Stimulated activated effector memory CD8-positive, alpha-beta T cell treated with anti-CD3 and anti-CD28 coated beads, Interleukin-12 subunit alpha, Interleukin-12 subunit beta, amount 100 ng/mL, for 72 hours (primary cell): Measurements from ENCODE around the gene EMILIN1.
A peak's percentile ranks its signal among the peaks of the same experiment; 100 is the strongest.
"Not testable (repeated sequence)": the region's sequence is repeated elsewhere in the genome, so short reads cannot be mapped to it uniquely, and the experiment has no call there.

Source experiments
- ATAC-seq: fragments of 150-1000 bp; cut with Tn5 transposase; 2 replicates; pipeline ENCODE4 v1.10.0; 2021
- DNase-seq, 2 donors: peaks; one replicate each; pipeline ENCODE4 v3.0.0; 2021 to 2022; ENCODE audit warnings: low spot score in 2 of 2
- H3K27ac Mint-ChIP-seq: one replicate; pipeline ENCODE4 v1.8.0; 2022; ENCODE audit warnings: mild to moderate bottlenecking, mixed read lengths
- H3K36me3 Mint-ChIP-seq: one replicate; pipeline ENCODE4 v1.8.0; 2022; ENCODE audit warnings: mild to moderate bottlenecking, mixed read lengths
- H3K4me1 Mint-ChIP-seq: one replicate; pipeline ENCODE4 v1.8.0; 2022; ENCODE audit warnings: mixed read lengths
- H3K4me3 Mint-ChIP-seq: one replicate; pipeline ENCODE4 v1.8.0; 2022; ENCODE audit warnings: mild to moderate bottlenecking, mixed read lengths
- H3K9me3 Mint-ChIP-seq: one replicate; pipeline ENCODE4 v1.8.0; 2022; ENCODE audit warnings: mixed read lengths

Gene EMILIN1

DNA sequence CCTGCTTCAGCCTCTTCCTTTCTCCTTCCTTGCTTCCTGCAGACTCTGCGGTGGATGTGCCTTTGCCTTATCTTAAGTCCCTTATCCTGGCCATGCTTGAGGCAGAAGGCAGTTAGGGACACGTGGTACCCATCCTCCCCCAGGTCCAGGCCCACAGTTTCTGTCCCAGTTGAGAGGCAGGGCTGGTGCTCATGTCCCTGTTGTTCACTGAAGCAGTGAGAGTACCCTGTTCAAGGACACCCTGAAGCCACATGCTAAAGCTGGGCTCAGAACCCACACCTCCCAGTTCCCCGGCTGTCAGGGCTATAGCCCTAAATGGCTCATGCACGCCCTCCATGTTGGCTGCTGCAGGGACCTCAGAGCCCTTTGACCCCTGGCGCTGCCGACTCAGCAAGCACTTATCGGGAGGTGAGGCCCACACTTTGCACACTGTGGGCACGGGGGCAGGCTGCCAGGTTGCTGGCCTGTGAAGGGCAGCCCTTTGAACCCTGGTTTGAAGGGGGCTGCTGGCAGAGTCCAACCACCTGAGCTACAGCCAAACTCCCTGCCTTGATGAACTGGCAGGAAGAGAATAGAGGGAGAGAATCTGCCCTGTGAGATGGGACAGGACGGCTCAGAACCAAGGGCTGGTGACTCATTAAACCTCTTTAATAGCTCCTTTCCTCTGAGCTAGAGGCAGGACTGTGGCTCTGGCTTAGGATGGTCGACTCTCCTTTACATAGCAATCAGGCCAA is 14.4 kb downstream of the EMILIN1 start:
- no peak overlapping the region for H3K4me3 Mint-ChIP-seq
- H3K27ac Mint-ChIP-seq: no peak overlapping the region
- DNase-seq: no peak
- no peak for ATAC-seq
- H3K9me3 Mint-ChIP-seq: no peaks in the 10 kb centered on the region
- H3K4me1 Mint-ChIP-seq: peaks cover 16% of the 10 kb centered on the region
- no peaks in the 10 kb centered on the region for H3K36me3 Mint-ChIP-seq

- DNase-seq (no peak), ATAC-seq (no peak)
- no peaks in the 10 kb centered on the region for H3K36me3 Mint-ChIP-seq
- no peaks in the 10 kb centered on the region for H3K9me3 Mint-ChIP-seq
- no peak overlapping the region for H3K4me3 Mint-ChIP-seq
- peaks cover 16% of the 10 kb centered on the region for H3K4me1 Mint-ChIP-seq
- H3K27ac Mint-ChIP-seq: no peak overlapping the region
Observed at GRCh38 chr2:27093430-27094352, 15.3 kb downstream of the EMILIN1 start.

- no peaks in the 10 kb centered on the region for H3K36me3 Mint-ChIP-seq
- peaks cover 16% of the 10 kb centered on the region for H3K4me1 Mint-ChIP-seq
- ATAC-seq (no peak), DNase-seq (no peak)
- peak overlapping the region; percentile 3 for H3K27ac Mint-ChIP-seq
- H3K4me3 Mint-ChIP-seq: no peak overlapping the region
- H3K9me3 Mint-ChIP-seq: no peaks in the 10 kb centered on the region
Observed at GRCh38 chr2:27094353-27094984, 16.1 kb downstream of the EMILIN1 start.

GRCh38 chr2:27095427-27095744 is 17.0 kb downstream of the EMILIN1 start:
- no peak for ATAC-seq
- no peak for DNase-seq
- no peaks in the 10 kb centered on the region for H3K36me3 Mint-ChIP-seq
- H3K4me3 Mint-ChIP-seq: peak overlapping the region; percentile 38
- no peaks in the 10 kb centered on the region for H3K9me3 Mint-ChIP-seq
- no peak overlapping the region for H3K27ac Mint-ChIP-seq
- H3K4me1 Mint-ChIP-seq: peaks cover 16% of the 10 kb centered on the region

DNA sequence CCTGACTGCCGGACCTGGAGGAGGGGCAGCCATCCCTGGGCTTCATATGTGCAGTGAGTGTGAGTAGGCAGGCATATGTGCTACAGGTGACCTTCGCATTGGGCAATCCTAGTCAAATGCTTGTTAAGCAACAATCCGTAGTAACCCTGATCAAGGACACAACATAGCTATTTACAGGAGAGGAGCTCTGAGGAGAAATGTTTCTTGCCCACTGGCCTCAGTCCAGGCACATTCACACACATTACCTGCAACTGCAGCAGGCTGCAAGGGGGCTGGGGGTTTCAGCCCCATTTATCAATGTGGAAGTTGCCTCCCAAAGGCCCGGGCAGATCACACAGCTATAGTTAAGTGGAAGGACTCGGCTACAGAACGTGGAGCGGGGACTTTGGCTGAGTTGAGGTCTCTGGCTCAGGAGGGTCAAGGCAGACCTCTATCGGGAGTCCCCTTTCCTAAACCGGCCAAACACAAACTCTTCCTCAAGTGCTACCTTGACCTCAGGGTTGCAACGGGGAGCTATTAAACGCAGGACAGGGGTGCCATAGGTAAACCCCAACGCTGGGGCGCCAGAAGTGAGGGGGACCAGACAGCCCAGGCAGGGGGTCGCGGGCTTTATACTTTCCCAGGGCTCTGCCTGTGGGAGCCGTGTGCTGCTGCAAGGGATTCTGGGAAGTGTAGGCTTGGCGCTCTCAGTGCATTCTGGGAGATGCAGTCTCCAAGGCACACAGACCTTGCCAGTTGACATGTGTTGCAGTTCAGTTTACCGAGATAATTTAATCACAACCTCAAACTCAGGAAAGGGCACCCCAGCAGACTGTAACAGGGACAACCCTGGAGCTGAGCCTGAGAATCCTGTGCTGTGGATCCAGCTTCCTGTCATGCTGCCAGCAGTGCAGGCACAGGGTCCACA is 17.6 kb downstream of the EMILIN1 start:
- Mint-ChIP-seq H3K36me3 (no peaks in the 10 kb centered on the region), H3K4me1 (peaks cover 16% of the 10 kb centered on the region), H3K4me3 (peak overlapping the region; percentile 38), H3K27ac (no peak overlapping the region), H3K9me3 (no peaks in the 10 kb centered on the region)
- DNase-seq (no peak), ATAC-seq (peak; percentile 74)

GRCh38 chr2:27096748-27097297 is 18.4 kb downstream of the EMILIN1 start:
- Mint-ChIP-seq H3K4me1 (peaks cover 16% of the 10 kb centered on the region), H3K27ac (no peak overlapping the region), H3K9me3 (no peaks in the 10 kb centered on the region), H3K4me3 (no peak overlapping the region), H3K36me3 (no peaks in the 10 kb centered on the region)
- ATAC-seq (no peak), DNase-seq (no peak)

DNA sequence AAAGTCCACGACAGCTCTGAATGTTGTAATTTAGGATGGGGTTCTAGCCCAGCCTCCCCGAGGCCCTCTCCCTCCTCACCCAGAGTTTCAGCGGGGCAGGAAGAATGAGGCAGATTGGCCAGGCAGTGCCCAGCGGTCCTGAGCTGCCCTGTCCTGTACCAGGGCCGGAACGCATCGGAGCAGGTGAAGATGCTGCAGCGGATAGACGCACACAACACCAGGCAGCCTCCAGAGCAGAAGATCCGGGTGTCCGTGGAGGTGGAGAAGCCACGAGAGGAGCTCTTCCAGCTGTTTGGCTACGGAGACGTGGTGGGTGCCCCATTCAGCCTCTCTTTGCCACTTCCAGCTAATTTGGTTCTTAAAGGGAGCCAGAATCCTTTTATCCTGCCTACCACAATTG is 18.9 kb downstream of the EMILIN1 start:
- no peaks in the 10 kb centered on the region for H3K9me3 Mint-ChIP-seq
- H3K4me3 Mint-ChIP-seq: no peak overlapping the region
- no peaks in the 10 kb centered on the region for H3K36me3 Mint-ChIP-seq
- H3K4me1 Mint-ChIP-seq: peaks cover 16% of the 10 kb centered on the region
- no peak for ATAC-seq
- DNase-seq: no peak
- H3K27ac Mint-ChIP-seq: no peak overlapping the region

DNA sequence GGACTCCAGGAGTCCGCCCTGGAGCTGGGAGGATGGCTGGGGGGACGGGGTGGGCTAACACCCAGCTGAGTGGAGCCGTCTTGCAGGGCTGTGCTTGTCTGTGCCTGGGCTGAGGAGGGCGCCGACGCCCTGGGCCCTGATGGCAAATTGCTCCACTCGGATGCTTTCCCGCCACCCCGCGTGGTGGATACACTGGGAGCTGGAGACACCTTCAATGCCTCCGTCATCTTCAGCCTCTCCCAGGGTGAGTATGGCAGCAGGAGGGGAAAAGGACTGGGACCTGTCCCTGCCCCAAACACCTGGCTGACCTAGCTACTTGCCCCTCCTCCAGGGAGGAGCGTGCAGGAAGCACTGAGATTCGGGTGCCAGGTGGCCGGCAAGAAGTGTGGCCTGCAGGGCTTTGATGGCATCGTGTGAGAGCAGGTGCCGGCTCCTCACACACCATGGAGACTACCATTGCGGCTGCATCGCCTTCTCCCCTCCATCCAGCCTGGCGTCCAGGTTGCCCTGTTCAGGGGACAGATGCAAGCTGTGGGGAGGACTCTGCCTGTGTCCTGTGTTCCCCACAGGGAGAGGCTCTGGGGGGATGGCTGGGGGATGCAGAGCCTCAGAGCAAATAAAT is 21.0 kb downstream of the EMILIN1 start:
- no peak for DNase-seq
- peak overlapping the region; percentile 26 for H3K27ac Mint-ChIP-seq
- no peak overlapping the region for H3K4me3 Mint-ChIP-seq
- ATAC-seq: no peak
- peaks cover 16% of the 10 kb centered on the region for H3K4me1 Mint-ChIP-seq
- H3K36me3 Mint-ChIP-seq: no peaks in the 10 kb centered on the region
- no peaks in the 10 kb centered on the region for H3K9me3 Mint-ChIP-seq

- DNase-seq (no peak), ATAC-seq (no peak)
- H3K9me3 Mint-ChIP-seq: no peaks in the 10 kb centered on the region
- peaks cover 16% of the 10 kb centered on the region for H3K4me1 Mint-ChIP-seq
- no peaks in the 10 kb centered on the region for H3K36me3 Mint-ChIP-seq
- H3K27ac Mint-ChIP-seq: no peak overlapping the region
- H3K4me3 Mint-ChIP-seq: no peak overlapping the region
Observed at GRCh38 chr2:27100036-27100435, 21.6 kb downstream of the EMILIN1 start.

DNA sequence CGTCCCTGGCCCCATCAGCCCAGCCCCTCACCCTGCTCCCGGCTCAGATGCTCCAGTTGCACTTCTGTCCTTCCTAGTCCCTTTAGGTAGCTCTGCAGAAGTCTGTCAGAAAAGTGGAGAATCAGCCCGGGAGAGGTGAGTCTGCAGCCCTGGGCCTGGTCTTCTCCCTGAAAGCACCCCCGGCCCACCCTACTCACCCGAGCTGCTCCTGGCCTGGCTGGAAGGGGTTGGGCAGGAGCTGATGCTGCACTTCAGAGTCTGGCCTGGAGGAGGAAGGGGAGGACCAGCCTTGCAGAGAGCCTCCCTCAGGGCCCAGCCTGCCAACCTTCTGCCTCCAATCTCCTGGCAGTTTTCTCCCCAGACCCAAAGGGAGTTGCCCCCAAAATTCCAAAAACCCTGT is 23.9 kb downstream of the EMILIN1 start:
- Mint-ChIP-seq H3K4me1 (no peaks in the 10 kb centered on the region), H3K36me3 (no peaks in the 10 kb centered on the region), H3K27ac (no peak overlapping the region), H3K4me3 (no peak overlapping the region), H3K9me3 (no peaks in the 10 kb centered on the region)
- DNase-seq (no peak), ATAC-seq (no peak)

GRCh38 chr2:27105981-27106380 is 27.6 kb downstream of the EMILIN1 start:
- DNase-seq (no peak), ATAC-seq (no peak)
- H3K4me1 Mint-ChIP-seq: no peaks in the 10 kb centered on the region
- H3K9me3 Mint-ChIP-seq: no peaks in the 10 kb centered on the region
- H3K4me3 Mint-ChIP-seq: no peak overlapping the region
- no peak overlapping the region for H3K27ac Mint-ChIP-seq
- no peaks in the 10 kb centered on the region for H3K36me3 Mint-ChIP-seq

DNA sequence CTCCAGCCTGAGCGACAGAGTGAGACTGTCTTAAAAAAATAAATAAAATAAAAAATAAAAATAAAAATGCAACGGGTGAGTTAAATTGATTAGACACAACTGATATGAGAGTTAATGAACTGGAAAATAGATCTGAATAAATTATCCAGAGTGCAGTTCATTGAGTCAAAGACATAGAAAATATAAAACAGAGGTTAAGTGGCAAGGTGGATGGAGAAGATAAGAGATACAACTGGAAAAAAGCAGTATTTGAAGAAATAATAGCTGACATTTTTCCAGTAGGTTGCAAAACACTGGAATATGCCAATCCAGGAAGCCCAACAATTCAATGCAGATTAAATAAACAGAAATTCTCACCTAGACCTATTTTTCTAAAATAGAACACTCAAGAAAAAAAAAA is 29.8 kb downstream of the EMILIN1 start:
- no peak for DNase-seq
- Mint-ChIP-seq H3K4me1 (no peaks in the 10 kb centered on the region), H3K4me3 (no peak overlapping the region), H3K9me3 (no peaks in the 10 kb centered on the region), H3K36me3 (no peaks in the 10 kb centered on the region), H3K27ac (no peak overlapping the region)
- no peak for ATAC-seq

DNA sequence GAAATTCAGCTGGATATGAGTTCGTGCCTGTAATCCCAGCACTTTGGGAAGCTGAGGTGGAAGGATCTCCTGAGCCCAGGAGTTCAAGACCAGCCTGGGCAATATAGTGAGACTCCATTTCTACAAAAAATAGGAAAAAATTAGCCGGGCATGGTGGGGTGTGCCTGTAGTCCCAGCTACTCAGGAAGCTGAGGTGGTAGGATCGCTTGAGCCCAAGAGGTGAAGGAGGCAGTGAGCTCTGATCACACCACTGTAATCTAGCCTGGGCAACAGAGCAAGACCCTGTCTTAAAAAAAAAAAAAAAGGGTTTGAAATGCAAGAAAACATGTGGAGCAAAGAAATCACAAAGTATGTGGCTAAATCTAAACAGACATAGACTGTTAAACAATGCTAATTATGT is 30.7 kb downstream of the EMILIN1 start:
- no peaks in the 10 kb centered on the region for H3K4me1 Mint-ChIP-seq
- H3K36me3 Mint-ChIP-seq: no peaks in the 10 kb centered on the region
- DNase-seq (no peak), ATAC-seq (no peak)
- no peak overlapping the region for H3K4me3 Mint-ChIP-seq
- no peak overlapping the region for H3K27ac Mint-ChIP-seq
- H3K9me3 Mint-ChIP-seq: no peaks in the 10 kb centered on the region

DNA sequence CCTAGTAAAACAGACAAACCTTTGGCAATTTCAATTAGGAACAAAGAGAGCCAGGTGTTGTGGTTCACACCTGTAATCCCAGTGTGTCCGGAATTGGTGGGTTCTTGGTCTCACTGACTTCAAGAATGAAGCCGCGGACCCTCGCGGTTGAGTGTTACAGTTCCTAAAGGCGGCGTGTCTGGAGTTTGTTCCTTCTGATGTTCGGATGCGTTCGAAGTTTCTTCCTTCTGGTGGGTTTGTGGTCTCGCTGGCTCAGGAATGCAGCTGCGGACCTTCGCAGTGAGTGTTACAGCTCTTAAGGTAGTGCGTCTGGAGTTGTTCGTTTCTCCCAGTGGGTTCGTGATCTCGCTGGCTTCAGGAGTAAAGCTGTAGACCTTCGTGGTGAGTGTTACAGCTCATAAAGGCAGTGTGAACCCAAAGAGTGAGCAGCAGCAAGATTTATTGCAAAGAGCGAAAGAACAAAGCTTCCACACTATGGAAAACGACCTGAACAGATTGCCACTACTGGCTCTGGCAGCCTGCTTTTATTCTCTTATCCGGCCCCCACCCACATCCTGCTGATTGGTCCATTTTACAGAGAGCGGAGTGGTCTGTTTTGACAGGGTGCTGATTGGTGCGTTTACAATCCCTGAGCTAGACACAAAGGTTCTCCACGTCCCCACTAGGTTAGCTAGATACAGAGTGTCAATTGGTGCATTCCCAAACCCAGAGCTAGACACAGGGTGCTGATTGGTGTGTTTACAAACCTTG is 32.4 kb downstream of the EMILIN1 start:
- not testable (repeated sequence) for H3K4me3 Mint-ChIP-seq

More for the DNA sequence above, 32.4 kb downstream of the EMILIN1 start:
- not testable (repeated sequence) for H3K36me3 Mint-ChIP-seq, H3K27ac Mint-ChIP-seq, H3K4me1 Mint-ChIP-seq, ATAC-seq, H3K9me3 Mint-ChIP-seq, DNase-seq
